Adrenal gland (tissue), 5 donors: ENCODE results near the gene UBR1.

Experiments
- POLR2A ChIP-seq, 2 donors: fragments of 450-650 bp; IDR thresholded peaks; one replicate each; pipeline ENCODE4 v1.6.1; 2017; ENCODE audit warnings: antibody characterized with exemption in 2 of 2, mild to moderate bottlenecking in 2 of 2, moderate library complexity in 1 of 2
- TF ChIP-seq, protein P1 (sequence below), 6 experiments: fragments of 450-650 bp in 4 of 6; fragments of 200-600 bp in 2 of 6; sonication (generic) in 1 of 6; IDR thresholded peaks; 1 replicate in 5 of 6; 2 replicates in 1 of 6; pipeline versions ENCODE4 v1.5.1 to v1.8.0; 2016 to 2021; ENCODE audit warnings: antibody characterized with exemption in 6 of 6, mild to moderate bottlenecking in 2 of 6, moderate library complexity in 1 of 6
- donor health status: DM: no; HTN: no; CAD: no.

DNA sequence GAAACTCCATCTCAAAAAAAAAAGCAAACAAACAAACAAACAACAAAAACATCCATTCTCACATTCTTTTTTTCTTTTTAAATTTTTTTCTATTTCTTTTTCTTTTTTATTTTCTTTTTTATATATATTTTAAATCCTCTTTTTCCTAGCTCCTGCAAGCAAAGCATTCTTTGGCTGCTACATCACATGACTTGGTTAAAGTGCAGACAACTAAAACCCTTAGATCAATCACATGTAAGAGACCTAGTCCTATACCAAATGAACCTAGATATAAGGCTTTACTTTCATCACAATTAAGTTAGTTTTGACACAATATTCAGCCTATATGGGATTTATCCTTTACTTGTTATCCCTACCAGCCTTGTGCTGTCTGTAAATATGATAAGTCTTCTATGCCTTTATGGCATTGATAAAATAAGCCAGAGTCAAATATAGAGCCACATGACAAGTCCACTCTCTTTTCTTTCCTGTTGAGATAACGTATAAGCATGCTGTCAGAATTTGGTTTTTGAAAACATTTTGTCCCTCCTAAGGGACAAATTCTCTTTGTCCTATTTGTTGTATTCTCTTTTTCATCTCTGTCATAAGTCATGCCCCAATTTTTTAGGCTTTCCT, 11.3 kb downstream of the UBR1 start:
- TF ChIP-seq, protein P1, sequence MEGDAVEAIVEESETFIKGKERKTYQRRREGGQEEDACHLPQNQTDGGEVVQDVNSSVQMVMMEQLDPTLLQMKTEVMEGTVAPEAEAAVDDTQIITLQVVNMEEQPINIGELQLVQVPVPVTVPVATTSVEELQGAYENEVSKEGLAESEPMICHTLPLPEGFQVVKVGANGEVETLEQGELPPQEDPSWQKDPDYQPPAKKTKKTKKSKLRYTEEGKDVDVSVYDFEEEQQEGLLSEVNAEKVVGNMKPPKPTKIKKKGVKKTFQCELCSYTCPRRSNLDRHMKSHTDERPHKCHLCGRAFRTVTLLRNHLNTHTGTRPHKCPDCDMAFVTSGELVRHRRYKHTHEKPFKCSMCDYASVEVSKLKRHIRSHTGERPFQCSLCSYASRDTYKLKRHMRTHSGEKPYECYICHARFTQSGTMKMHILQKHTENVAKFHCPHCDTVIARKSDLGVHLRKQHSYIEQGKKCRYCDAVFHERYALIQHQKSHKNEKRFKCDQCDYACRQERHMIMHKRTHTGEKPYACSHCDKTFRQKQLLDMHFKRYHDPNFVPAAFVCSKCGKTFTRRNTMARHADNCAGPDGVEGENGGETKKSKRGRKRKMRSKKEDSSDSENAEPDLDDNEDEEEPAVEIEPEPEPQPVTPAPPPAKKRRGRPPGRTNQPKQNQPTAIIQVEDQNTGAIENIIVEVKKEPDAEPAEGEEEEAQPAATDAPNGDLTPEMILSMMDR (IDR thresholded peaks at IDR 0.05): no peak
- no peak for TF ChIP-seq POLR2A (IDR thresholded peaks at IDR 0.05)
